Fibroblast of lung (primary cell): ENCODE data around the gene SNAI3. TPM values are rescaled to one million over a fixed set of nuclear protein-coding genes. Genes with fewer than 3 reads are reported as not detected.
A peak's percentile ranks its signal among the peaks of the same experiment; 100 is the strongest.

Experiments used
- DNase-seq, 2 donors: peaks; one replicate each; pipeline versions ENCODE4 v3.0.0 to v3.0.0-alpha.2; 2010; ENCODE audit warnings: low read depth in 2 of 2
- H2AFZ ChIP-seq: 2 replicates; pipeline ENCODE4 v1.5.1; 2012; ENCODE audit warnings: low read length, control low read depth, inconsistent platforms
- H3K27ac ChIP-seq: 2 replicates; pipeline ENCODE4 v1.5.1; 2011; ENCODE audit warnings: low read length, control low read depth; ENCODE audit not compliant: insufficient read depth
- H3K27me3 ChIP-seq: 2 replicates; pipeline ENCODE4 v1.5.1; 2011; ENCODE audit warnings: mild to moderate bottlenecking, low read length; ENCODE audit not compliant: control insufficient read depth, insufficient read depth
- H3K36me3 ChIP-seq: 2 replicates; pipeline ENCODE4 v1.5.1; 2011; ENCODE audit warnings: low read length; ENCODE audit not compliant: control insufficient read depth, insufficient read depth
- H3K4me1 ChIP-seq: 2 replicates; pipeline ENCODE4 v1.5.1; 2011; ENCODE audit warnings: low read length; ENCODE audit not compliant: control insufficient read depth, insufficient read depth; ENCODE audit errors: extremely low read depth
- H3K4me2 ChIP-seq: 2 replicates; pipeline ENCODE4 v1.5.1; 2011; ENCODE audit warnings: low read length, control low read depth; ENCODE audit not compliant: insufficient read depth; ENCODE audit errors: extremely low read depth
- H3K4me3 ChIP-seq, 4 experiments: fragments of 200-600 bp in 1 of 4; sonication (generic) in 1 of 4; replicated peaks in 1 of 4; 2 replicates each; pipeline ENCODE4 v1.5.1; 2011 to 2016; ENCODE audit warnings: low read length in 4 of 4, low read depth in 3 of 4, mild to moderate bottlenecking in 3 of 4, control low read depth in 2 of 4, inconsistent platforms in 1 of 4, mixed read lengths in 1 of 4; ENCODE audit not compliant: insufficient read depth in 1 of 4; ENCODE audit errors: control extremely low read depth in 1 of 4
- H3K79me2 ChIP-seq: 2 replicates; pipeline ENCODE4 v1.5.1; 2012; ENCODE audit warnings: mild to moderate bottlenecking, low read length, inconsistent platforms; ENCODE audit not compliant: control insufficient read depth, insufficient read depth
- H3K9ac ChIP-seq: 2 replicates; pipeline ENCODE4 v1.5.1; 2011; ENCODE audit warnings: mild to moderate bottlenecking, low read length, control low read depth; ENCODE audit not compliant: insufficient read depth
- H3K9me3 ChIP-seq: 2 replicates; pipeline ENCODE4 v1.5.1; 2012; ENCODE audit warnings: low read depth, low read length; ENCODE audit not compliant: control insufficient read depth, insufficient read depth
- H4K20me1 ChIP-seq: 2 replicates; pipeline ENCODE4 v1.5.1; 2011; ENCODE audit warnings: low read length; ENCODE audit not compliant: control insufficient read depth, insufficient read depth; ENCODE audit errors: extremely low read depth
- EZH2 ChIP-seq: IDR thresholded peaks from 2 replicates; pipeline ENCODE4 v1.5.1; 2012; ENCODE audit warnings: low read length, control low read depth, mild to moderate bottlenecking; ENCODE audit errors: missing control alignments
- polyA plus RNA-seq, 2 donors: library from polyadenylated mRNA; depleted of rRNA in 1 of 2; stranded (reverse) in 1 of 2; unstranded in 1 of 2; fragments of >200 nt; gene quantifications; 2 replicates each; pipeline ENCODE4 v1.2.1, GENCODE V29; 2011 to 2012; ENCODE audit warnings: missing spikeins in 1 of 2
- total RNA-seq: library from RNA; depleted of rRNA; stranded (reverse); fragments of >200 nt; gene quantifications from 2 replicates; pipeline ENCODE4 v1.2.1, GENCODE V29; 2014
- TF ChIP-seq, protein P1 (sequence below), 2 donors: IDR thresholded peaks in 1 of 2; conservative IDR thresholded peaks in 1 of 2; 1 replicate in 1 of 2; 2 replicates in 1 of 2; pipeline ENCODE4 v1.5.1; 2011 to 2012; ENCODE audit warnings: low read length in 2 of 2, control low read depth in 1 of 2, inconsistent platforms in 1 of 2, low read depth in 1 of 2, mild to moderate bottlenecking in 1 of 2

The SNAI3 gene
- total and polyA plus RNA-seq, 2 donors (not counting 1 experiment from before 2014, with no cell fraction given) = 0.17 TPM; not detected in 1

DNA sequence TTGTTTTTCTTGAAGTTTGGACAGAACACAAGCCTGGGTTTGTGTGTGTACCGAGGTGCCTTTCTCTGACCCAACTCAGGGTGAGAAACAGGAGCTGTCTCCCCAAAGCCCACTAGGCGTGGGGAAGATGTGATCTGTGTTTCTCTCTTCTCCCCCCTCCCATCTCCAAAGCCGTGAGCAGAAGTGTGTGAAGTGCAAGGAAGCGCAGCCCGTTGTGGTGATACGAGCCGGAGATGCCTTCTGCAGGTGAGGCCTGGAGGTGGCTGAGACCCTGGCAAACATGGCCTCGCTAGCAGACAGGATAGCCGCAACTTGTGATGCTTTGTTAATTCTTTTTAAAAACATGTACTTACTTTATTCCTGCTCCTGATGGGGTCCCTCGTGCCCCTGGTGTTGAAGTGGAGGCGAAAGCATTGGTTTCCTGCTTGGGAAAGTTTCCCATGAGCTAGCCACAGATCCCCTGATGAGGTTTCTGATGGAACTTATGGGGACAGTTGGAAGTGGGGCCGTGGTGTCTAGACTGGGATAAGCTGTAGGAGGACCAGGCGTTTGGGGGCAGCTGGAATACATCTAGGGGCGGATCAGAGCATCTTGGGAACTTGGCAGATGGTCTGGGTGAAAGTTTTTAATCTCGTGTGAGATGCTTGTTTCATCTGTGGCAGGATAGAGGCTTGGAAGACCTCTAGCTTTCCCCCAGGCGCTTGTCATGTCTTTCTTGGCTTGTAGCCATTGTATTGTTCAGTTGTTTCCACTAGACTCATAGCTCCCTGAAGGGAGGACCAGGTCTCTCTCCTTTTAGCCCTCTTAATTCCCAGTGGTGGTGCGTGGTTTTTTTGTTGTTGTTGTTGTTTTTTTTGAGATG is 20.9 kb upstream of the SNAI3 start:
- no peak for DNase-seq
- peaks cover 7% of the 10 kb centered on the region for H3K36me3 ChIP-seq
- H3K27ac ChIP-seq = peak overlapping the region; percentile 67
- TF ChIP-seq, protein P1, sequence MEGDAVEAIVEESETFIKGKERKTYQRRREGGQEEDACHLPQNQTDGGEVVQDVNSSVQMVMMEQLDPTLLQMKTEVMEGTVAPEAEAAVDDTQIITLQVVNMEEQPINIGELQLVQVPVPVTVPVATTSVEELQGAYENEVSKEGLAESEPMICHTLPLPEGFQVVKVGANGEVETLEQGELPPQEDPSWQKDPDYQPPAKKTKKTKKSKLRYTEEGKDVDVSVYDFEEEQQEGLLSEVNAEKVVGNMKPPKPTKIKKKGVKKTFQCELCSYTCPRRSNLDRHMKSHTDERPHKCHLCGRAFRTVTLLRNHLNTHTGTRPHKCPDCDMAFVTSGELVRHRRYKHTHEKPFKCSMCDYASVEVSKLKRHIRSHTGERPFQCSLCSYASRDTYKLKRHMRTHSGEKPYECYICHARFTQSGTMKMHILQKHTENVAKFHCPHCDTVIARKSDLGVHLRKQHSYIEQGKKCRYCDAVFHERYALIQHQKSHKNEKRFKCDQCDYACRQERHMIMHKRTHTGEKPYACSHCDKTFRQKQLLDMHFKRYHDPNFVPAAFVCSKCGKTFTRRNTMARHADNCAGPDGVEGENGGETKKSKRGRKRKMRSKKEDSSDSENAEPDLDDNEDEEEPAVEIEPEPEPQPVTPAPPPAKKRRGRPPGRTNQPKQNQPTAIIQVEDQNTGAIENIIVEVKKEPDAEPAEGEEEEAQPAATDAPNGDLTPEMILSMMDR (conservative IDR thresholded peaks at IDR 0.05 in 1 of 2, IDR thresholded peaks at IDR 0.05 in 1 of 2; ENCODE audit: low read depth in 1 of 2, low read length in 2 of 2) = no peak
- no peak for TF ChIP-seq EZH2
- no peak overlapping the region for H2AFZ ChIP-seq
- H3K4me2 ChIP-seq = peak overlapping the region; percentile 82
- peaks cover 40% of the 10 kb centered on the region for H3K79me2 ChIP-seq
- no peaks in the 10 kb centered on the region for H3K27me3 ChIP-seq
- no peaks in the 10 kb centered on the region for H4K20me1 ChIP-seq
- peak overlapping the region; percentile 85 for H3K9ac ChIP-seq
- no peaks in the 10 kb centered on the region for H3K9me3 ChIP-seq
- peak overlapping the region; percentile 79 to 90 (median 85) for H3K4me3 ChIP-seq
- peaks cover 2% of the 10 kb centered on the region for H3K4me1 ChIP-seq

DNA sequence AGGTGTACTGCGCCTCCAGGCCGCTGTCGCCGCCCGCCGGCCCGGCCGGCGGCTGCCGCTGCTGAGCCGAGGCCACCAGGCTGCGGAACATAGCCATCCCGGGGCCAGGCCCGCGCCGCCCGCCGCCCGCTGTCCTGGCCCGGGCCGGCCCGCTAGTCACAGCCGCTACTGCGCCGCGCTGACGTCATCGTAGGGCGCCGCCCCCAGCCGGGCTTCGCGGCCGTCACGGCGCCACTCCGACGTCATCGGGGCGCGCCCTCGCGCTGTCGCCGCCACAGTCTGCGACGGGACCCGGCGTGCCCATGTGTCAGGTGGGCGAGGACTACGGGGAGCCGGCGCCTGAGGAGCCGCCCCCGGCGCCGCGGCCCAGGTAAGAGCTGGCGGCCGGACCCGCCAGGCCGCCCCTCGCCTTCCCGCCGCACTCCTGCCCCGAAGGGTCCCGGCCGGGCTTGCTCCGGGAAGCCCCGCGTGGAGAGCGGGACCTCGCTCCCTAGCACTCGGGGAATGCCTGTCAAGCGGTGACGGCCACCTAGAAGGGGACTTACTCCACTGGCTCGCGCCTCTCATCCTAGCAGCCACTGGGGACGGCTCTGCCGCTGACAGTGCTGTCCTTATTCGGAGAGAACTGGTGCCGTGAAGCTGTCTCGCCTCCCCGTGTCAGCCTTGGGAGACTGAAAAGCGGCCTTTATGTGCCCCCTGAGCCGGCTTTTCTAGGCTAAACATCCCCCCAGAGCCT is 20.1 kb upstream of the SNAI3 start, which contains the start of the genes CTU2 and RNF166:
TSS of gene CTU2 (plus strand) at position 275 of the 736 bp plus-strand sequence. CDS start at position 303, 28 bp downstream.
TSS of gene RNF166 (minus strand) at position 180 of the 736 bp plus-strand sequence. CDS start at position 97, 83 bp downstream.
- Histone ChIP-seq H3K27me3 (no peaks in the 10 kb centered on the region), H3K9me3 (no peaks in the 10 kb centered on the region), H3K4me2 (peak within 1 kb of the TSS; percentile 95), H4K20me1 (no peaks in the 10 kb centered on the region), H3K79me2 (peaks cover 43% of the 10 kb centered on the region), H3K36me3 (peaks cover 7% of the 10 kb centered on the region), H3K4me3 (peak within 1 kb of the TSS; percentile 79 to 91 (median 87)), H3K4me1 (peaks cover 5% of the 10 kb centered on the region), H3K9ac (peak within 1 kb of the TSS; percentile 85), H2AFZ (peak within 1 kb of the TSS; percentile 40), H3K27ac (peak within 1 kb of the TSS; percentile 67)
- DNase-seq = peak; percentile 85 to 86
- TF ChIP-seq, protein P1 (conservative IDR thresholded peaks at IDR 0.05 in 1 of 2, IDR thresholded peaks at IDR 0.05 in 1 of 2; ENCODE audit: low read depth in 1 of 2, low read length in 2 of 2) = no peak
- TF ChIP-seq EZH2 = no peak

DNA sequence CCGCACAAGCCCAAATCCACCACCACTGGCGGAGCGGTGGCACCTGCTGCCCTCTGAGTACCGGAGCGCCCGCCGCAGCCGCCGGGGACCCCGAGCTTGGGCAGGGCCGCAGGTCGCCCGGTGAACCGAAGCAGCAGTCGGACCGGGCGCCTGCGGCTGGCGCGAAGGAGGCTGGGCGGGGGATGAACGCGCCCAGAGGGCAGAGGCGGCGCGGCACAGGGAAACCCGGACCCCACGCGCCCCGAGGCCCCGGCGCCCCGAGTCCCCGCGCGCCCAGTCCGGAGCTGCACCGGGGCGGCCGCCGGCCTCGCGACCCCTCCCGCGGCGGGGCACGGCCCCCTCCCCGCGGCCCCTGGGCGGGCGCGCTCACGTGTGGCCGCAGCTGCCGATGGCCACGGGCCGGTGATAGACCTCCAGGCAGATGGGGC is 19.5 kb upstream of the SNAI3 start:
- Histone ChIP-seq H3K4me3 (peak overlapping the region; percentile 61 to 91 (median 87)), H4K20me1 (no peaks in the 10 kb centered on the region), H3K27me3 (no peaks in the 10 kb centered on the region), H3K9ac (peak overlapping the region; percentile 85), H3K79me2 (peaks cover 43% of the 10 kb centered on the region), H3K27ac (peak overlapping the region; percentile 52), H3K36me3 (peaks cover 5% of the 10 kb centered on the region), H3K9me3 (no peaks in the 10 kb centered on the region), H2AFZ (no peak overlapping the region), H3K4me2 (peak overlapping the region; percentile 95), H3K4me1 (peaks cover 10% of the 10 kb centered on the region)
- no peak for DNase-seq
- TF ChIP-seq EZH2 = no peak
- TF ChIP-seq, protein P1 (conservative IDR thresholded peaks at IDR 0.05 in 1 of 2, IDR thresholded peaks at IDR 0.05 in 1 of 2; ENCODE audit: low read depth in 1 of 2, low read length in 2 of 2) = no peak
